HG02798 (cell line): ENCODE data around the gene PRTG.

Experiments
- ATAC-seq: cut with Tn5 transposase; IDR thresholded peaks from one replicate; pipeline ENCODE4 v1.9.1; 2021; ENCODE audit warnings: mild to moderate bottlenecking; ENCODE audit not compliant: unreplicated experiment, poor library complexity

The PRTG gene

GRCh38 chr15:55587321-55588069, 155.5 kb downstream of the PRTG start:
- ATAC-seq: peak; percentile 19

GRCh38 chr15:55586808-55587207, 156.1 kb downstream of the PRTG start:
- no peak for ATAC-seq

GRCh38 chr15:55576943-55577342, 166.0 kb downstream of the PRTG start:
- ATAC-seq: no peak

- no peak for ATAC-seq
Measured at GRCh38 chr15:55574096-55574495, 168.9 kb downstream of the PRTG start.

GRCh38 chr15:55573224-55573623, 169.7 kb downstream of the PRTG start:
- ATAC-seq: no peak

DNA sequence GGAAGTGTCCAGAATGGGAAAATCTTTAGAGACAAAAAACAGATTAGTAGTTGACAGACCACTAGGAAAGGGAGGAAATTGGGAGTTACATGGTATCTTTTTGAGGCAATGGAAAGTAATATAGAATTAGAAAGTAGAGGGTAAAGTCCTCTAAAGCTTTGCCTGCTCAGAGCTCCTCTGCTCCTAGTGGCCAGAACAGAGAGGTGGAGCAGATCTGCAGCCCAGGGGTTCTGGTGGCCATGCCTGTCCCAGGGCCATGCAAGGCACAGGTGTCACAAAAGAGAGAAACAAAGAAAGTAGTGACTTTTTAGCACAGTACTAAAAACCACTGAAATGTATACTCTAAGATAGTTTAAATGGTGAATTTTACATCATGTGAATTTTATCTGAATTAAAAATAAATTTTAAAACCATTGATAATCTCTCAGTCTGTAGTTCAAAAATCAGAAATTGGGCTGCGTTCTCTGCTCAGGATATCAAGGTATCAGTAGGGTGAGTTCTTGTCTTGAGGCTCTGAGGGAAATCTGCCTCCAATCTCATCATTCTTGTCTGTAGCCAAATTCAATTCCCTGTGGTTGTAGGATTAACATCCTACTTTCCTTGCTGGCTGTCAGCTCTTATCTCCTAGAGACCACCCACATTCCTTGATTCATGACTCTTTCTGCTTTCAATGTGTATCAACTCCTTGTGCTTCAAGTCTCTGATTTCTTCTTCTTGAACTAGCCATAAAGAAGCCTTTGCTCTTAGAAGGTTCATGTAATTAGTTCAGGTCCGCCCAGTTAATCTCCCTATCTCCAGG, 178.4 kb downstream of the PRTG start:
- ATAC-seq: no peak

DNA sequence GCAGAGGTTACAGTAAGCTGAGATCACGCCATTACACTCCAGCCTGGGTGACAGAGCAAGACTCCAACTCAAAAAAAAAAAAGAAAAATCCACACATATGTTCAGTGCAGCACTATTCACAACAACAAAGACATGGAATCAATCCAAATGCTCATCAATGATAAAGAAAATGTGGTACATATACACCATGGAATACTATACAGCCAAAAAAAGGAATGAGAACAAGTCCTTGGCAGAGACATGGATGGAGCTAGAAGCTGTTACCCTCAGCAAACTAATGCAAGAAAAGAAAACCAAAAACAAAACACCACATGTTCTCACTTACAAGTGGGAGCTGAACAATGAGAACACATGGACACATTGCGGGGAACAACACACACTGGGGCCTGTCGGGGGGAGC, 180.4 kb downstream of the PRTG start:
- ATAC-seq: no peak
